H1 (cell line): ENCODE measurements around the gene TLCD5.

Experiments
- CTCF ChIP-seq, 3 experiments: IDR thresholded peaks; 1 replicate in 2 of 3; 2 replicates in 1 of 3; pipeline versions ENCODE4 v1.5.1 to v1.6.1; 2011; ENCODE audit warnings: low read length in 3 of 3, mild to moderate bottlenecking in 3 of 3, inconsistent platforms in 2 of 3, low read depth in 1 of 3, moderate library complexity in 1 of 3; ENCODE audit not compliant: insufficient read depth in 1 of 3; ENCODE audit errors: control extremely low read depth in 1 of 3
- SRF ChIP-seq: IDR thresholded peaks from 2 replicates; pipeline ENCODE4 v1.6.1; 2011; ENCODE audit warnings: mild to moderate bottlenecking, low read depth, low read length, moderate library complexity

GRCh38 chr11:120358729-120359128 is 33.6 kb downstream of the TLCD5 start:
- TF ChIP-seq CTCF (IDR thresholded peaks at IDR 0.05; ENCODE audit: control extremely low read depth in 1 of 3, insufficient read depth in 1 of 3, low read depth in 1 of 3, low read length in 3 of 3), result no peak
- TF ChIP-seq SRF, result no peak
